ENCODE measurements around the gene SCN1A. TPM values are rescaled to one million over a fixed set of nuclear protein-coding genes. Genes with fewer than 3 reads are reported as not detected.

SCN1A gene
- total and polyA plus RNA-seq, 5 experiments from 2014 or later: not detected

- H3K36me3 Mint-ChIP-seq: peaks cover 0 to 12% (median 0%) of the 10 kb centered on the region in 3 donors
Measured at GRCh38 chr2:165953306-165953654, 174.5 kb downstream of the SCN1A start.

GRCh38 chr2:165952741-165953211 is 175.0 kb downstream of the SCN1A start:
- Mint-ChIP-seq H3K9me3 (no peaks in the 10 kb centered on the region), H3K4me3 (no peak overlapping the region), H3K27ac (no peak overlapping the region), H3K36me3 (peaks cover 0 to 17% (median 0%) of the 10 kb centered on the region in 3 donors), H3K4me1 (peaks cover 4 to 27% (median 19%) of the 10 kb centered on the region in 4 donors), H3K27me3 (no peaks in the 10 kb centered on the region)
- ATAC-seq: no peak
- DNase-seq: peak in 3 of 10 donors; percentile 6 to 7 (median 6)
- POLR2A ChIA-PET: interaction anchor here (1.2 kb wide), 2 partner anchors 8 to 174 kb away, joined by 3 to 6 read pairs; no protein-coding TSS in a partner anchor

More at GRCh38 chr2:165953306-165953654, 174.5 kb downstream of the SCN1A start:
- POLR2A ChIA-PET: interaction anchor here (0.7 to 1.2 kb wide), 3 partner anchors 8 to 175 kb away, joined by 3 to 6 read pairs (median 3); partner anchors contain the start of gene SCN1A
- Mint-ChIP-seq H3K4me3 (no peak overlapping the region), H3K27ac (no peak overlapping the region), H3K27me3 (no peaks in the 10 kb centered on the region), H3K9me3 (no peaks in the 10 kb centered on the region), H3K4me1 (peaks cover 2 to 25% (median 19%) of the 10 kb centered on the region in 4 donors)
- ATAC-seq: peak; percentile 44 to 51
- DNase-seq: no peak

- Mint-ChIP-seq H3K27ac (no peak overlapping the region), H3K36me3 (peaks cover 0 to 22% (median 0%) of the 10 kb centered on the region in 3 donors), H3K9me3 (no peaks in the 10 kb centered on the region), H3K4me1 (peaks cover 4 to 27% (median 19%) of the 10 kb centered on the region in 4 donors), H3K4me3 (no peak overlapping the region), H3K27me3 (no peaks in the 10 kb centered on the region)
- DNase-seq (no peak), ATAC-seq (no peak)
- POLR2A ChIA-PET: no interaction called here
Measured at GRCh38 chr2:165952085-165952484, 175.7 kb downstream of the SCN1A start.

- ATAC-seq: no peak
- POLR2A ChIA-PET: no interaction called here
Measured at GRCh38 chr2:165950438-165950837, 177.4 kb downstream of the SCN1A start.

GRCh38 chr2:165941827-165942226 is 186.0 kb downstream of the SCN1A start:
- no peak overlapping the region for H3K4me3 Mint-ChIP-seq
- POLR2A ChIA-PET: no interaction called here

More at GRCh38 chr2:165950438-165950837, 177.4 kb downstream of the SCN1A start:
- H3K36me3 Mint-ChIP-seq: peaks cover 0 to 30% (median 0%) of the 10 kb centered on the region in 3 donors
- H3K4me1 Mint-ChIP-seq: peaks cover 4 to 20% (median 12%) of the 10 kb centered on the region in 4 donors
- peak overlapping the region in 1 of 10 donors; percentile 8 for H3K4me3 Mint-ChIP-seq
- no peaks in the 10 kb centered on the region for H3K9me3 Mint-ChIP-seq
- peak overlapping the region in 3 of 10 donors; percentile 1 to 34 (median 24) for H3K27ac Mint-ChIP-seq
- H3K27me3 Mint-ChIP-seq: no peaks in the 10 kb centered on the region
- DNase-seq: no peak

GRCh38 chr2:165938237-165938636 is 189.6 kb downstream of the SCN1A start:
- Mint-ChIP-seq H3K9me3 (no peaks in the 10 kb centered on the region), H3K4me1 (peaks cover 4 to 26% (median 13%) of the 10 kb centered on the region in 4 donors), H3K27me3 (no peaks in the 10 kb centered on the region), H3K4me3 (no peak overlapping the region), H3K27ac (peak overlapping the region in 3 of 10 donors; percentile 13 to 44 (median 17)), H3K36me3 (peaks cover 0 to 83% (median 37%) of the 10 kb centered on the region in 3 donors)
- no peak for DNase-seq
- no peak for ATAC-seq
- POLR2A ChIA-PET: no interaction called here

More at GRCh38 chr2:165941827-165942226, 186.0 kb downstream of the SCN1A start:
- DNase-seq (no peak), ATAC-seq (no peak)
- peaks cover 4 to 18% (median 14%) of the 10 kb centered on the region in 4 donors for H3K4me1 Mint-ChIP-seq
- H3K36me3 Mint-ChIP-seq: peaks cover 5 to 76% (median 25%) of the 10 kb centered on the region in 3 donors
- H3K9me3 Mint-ChIP-seq: no peaks in the 10 kb centered on the region
- no peak overlapping the region for H3K27ac Mint-ChIP-seq
- H3K27me3 Mint-ChIP-seq: no peaks in the 10 kb centered on the region

Other genes starting within 250 kb of the SCN1A start
- gene TTC21B, start 174.2 kb downstream of the SCN1A start, total RNA-seq: 10 to 100 TPM; 32.8 to 34.3 TPM
- 1 to 10 TPM; 5.4 to 7.7 (median 7.1) TPM for gene TTC21B, start 174.2 kb downstream of the SCN1A start, polyA plus RNA-seq
- not detected for gene SCN9A, start 247.9 kb upstream of the SCN1A start, total RNA-seq
- gene SCN9A, start 247.9 kb upstream of the SCN1A start, polyA plus RNA-seq: under 1 TPM in 1 of 3 donors, not detected in 2; 0.16 TPM